Esophagus muscularis mucosa (tissue), 4 donors: ENCODE data around the gene DPP9.

Experiments
- CTCF ChIP-seq, 3 experiments: fragments of 200-600 bp in 2 of 3; fragments of 450-650 bp in 1 of 3; sonication (generic) in 2 of 3; IDR thresholded peaks; one replicate each; pipeline ENCODE4 v1.5.1; 2017 to 2019; ENCODE audit warnings: antibody characterized with exemption in 3 of 3, mild to moderate bottlenecking in 2 of 3, moderate library complexity in 1 of 3
- EP300 ChIP-seq: sonication (generic); formaldehyde crosslinking; IDR thresholded peaks from one replicate; pipeline ENCODE4 v1.6.1; 2017; ENCODE audit warnings: antibody characterized with exemption
- POLR2AphosphoS5 ChIP-seq, 2 donors: sonication (generic); formaldehyde crosslinking; IDR thresholded peaks; one replicate each; pipeline ENCODE4 v1.6.1; 2017; ENCODE audit warnings: antibody characterized with exemption in 2 of 2

- TF ChIP-seq CTCF (IDR thresholded peaks at IDR 0.05), result no peak
- TF ChIP-seq POLR2AphosphoS5 (IDR thresholded peaks at IDR 0.05), result no peak
- no peak for TF ChIP-seq EP300
These were observed 19.3 kb downstream of the DPP9 start for GRCh38 chr19:4704317-4704673.
